Loucy (cell line): ENCODE results near the gene MAPKAP1.

Experiments
- EZH2phosphoT487 ChIP-seq: fragments of 200-600 bp; IDR thresholded peaks from 2 replicates; pipeline ENCODE4 v1.6.1; 2018; ENCODE audit warnings: antibody characterized with exemption, mild to moderate bottlenecking, moderate library complexity, borderline replicate concordance
- TF ChIP-seq, protein P1 (sequence below): fragments of 200-600 bp; sonication (generic); conservative IDR thresholded peaks from 2 replicates; pipeline ENCODE4 v1.5.1; 2014; ENCODE audit warnings: mild to moderate bottlenecking, antibody characterized with exemption, low read length

DNA sequence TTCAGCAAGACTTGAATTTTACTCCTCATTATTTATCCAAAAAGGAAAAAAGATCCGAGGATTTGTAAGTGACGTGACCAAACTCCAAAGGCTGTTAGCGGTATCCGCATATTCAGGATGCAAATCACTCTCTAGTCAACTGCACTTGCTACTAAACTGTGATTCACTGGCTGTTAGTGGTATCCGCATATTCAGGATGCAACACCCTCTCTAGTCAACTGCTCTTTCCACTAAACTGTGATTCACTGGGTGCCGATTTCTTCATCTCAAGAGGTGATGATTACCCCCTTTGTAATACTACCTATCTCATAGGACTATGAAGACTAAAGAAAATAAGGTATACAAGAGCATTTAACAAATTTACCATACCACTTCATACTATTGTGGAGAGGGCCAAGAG, 5.7 kb downstream of the MAPKAP1 start:
- TF ChIP-seq, protein P1, sequence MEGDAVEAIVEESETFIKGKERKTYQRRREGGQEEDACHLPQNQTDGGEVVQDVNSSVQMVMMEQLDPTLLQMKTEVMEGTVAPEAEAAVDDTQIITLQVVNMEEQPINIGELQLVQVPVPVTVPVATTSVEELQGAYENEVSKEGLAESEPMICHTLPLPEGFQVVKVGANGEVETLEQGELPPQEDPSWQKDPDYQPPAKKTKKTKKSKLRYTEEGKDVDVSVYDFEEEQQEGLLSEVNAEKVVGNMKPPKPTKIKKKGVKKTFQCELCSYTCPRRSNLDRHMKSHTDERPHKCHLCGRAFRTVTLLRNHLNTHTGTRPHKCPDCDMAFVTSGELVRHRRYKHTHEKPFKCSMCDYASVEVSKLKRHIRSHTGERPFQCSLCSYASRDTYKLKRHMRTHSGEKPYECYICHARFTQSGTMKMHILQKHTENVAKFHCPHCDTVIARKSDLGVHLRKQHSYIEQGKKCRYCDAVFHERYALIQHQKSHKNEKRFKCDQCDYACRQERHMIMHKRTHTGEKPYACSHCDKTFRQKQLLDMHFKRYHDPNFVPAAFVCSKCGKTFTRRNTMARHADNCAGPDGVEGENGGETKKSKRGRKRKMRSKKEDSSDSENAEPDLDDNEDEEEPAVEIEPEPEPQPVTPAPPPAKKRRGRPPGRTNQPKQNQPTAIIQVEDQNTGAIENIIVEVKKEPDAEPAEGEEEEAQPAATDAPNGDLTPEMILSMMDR, result no peak
- TF ChIP-seq EZH2phosphoT487, result no peak
